CD4-positive, alpha-beta memory T cell (primary cell): ENCODE measurements around the gene ACTR8. TPM values are rescaled to one million over a fixed set of nuclear protein-coding genes. Genes with fewer than 3 reads are reported as not detected.

Experiments used
- CTCF ChIA-PET: fragments of 350-600 bp; sonication (Branson Sonifier 250); formaldehyde crosslinking; loops from one replicate; lab custom pipeline; 2021; ENCODE audit warnings: inconsistent platforms; ENCODE audit not compliant: partially characterized antibody; lab: Charles Lee
- POLR2A ChIA-PET: fragments of 350-600 bp; sonication (Branson Sonifier 250); formaldehyde crosslinking; loops from one replicate; lab custom pipeline; 2021; ENCODE audit not compliant: partially characterized antibody; lab: Charles Lee
- DNase-seq, 5 donors: peaks; one replicate each; pipeline versions ENCODE4 v3.0.0 to v3.0.0-alpha.2; 2020 to 2022; ENCODE audit warnings: mixed read lengths in 1 of 5
- H3K27ac ChIP-seq: one replicate; pipeline ENCODE4 v1.7.0; 2013; ENCODE audit warnings: low read depth, low read length
- H3K27me3 ChIP-seq: 2 replicates; pipeline ENCODE4 v1.7.0; 2013; ENCODE audit warnings: mild to moderate bottlenecking, low read length, moderate library complexity; ENCODE audit not compliant: insufficient read depth
- H3K36me3 ChIP-seq: 2 replicates; pipeline ENCODE4 v1.7.0; 2013; ENCODE audit warnings: mild to moderate bottlenecking, low read length, moderate library complexity; ENCODE audit not compliant: insufficient read depth
- H3K4me1 ChIP-seq: 2 replicates; pipeline ENCODE4 v1.7.0; 2013; ENCODE audit warnings: mild to moderate bottlenecking, low read length, moderate library complexity; ENCODE audit not compliant: insufficient read depth
- H3K4me3 ChIP-seq, 2 donors: one replicate each; pipeline ENCODE4 v1.7.0; 2013; ENCODE audit warnings: low read length in 2 of 2, mild to moderate bottlenecking in 1 of 2
- H3K9me3 ChIP-seq, 2 donors: one replicate each; pipeline ENCODE4 v1.7.0; 2013; ENCODE audit warnings: low read length in 2 of 2, control low read depth in 1 of 2; ENCODE audit not compliant: control insufficient read depth in 1 of 2
- H3K27ac Mint-ChIP-seq, 7 donors: one replicate each; pipeline ENCODE4 v1.8.0; 2020 to 2021; ENCODE audit warnings: mixed read lengths in 7 of 7, mild to moderate bottlenecking in 6 of 7, inconsistent platforms in 3 of 7, moderate library complexity in 3 of 7
- H3K27me3 Mint-ChIP-seq, 2 donors: one replicate each; pipeline ENCODE4 v1.8.0; 2020 to 2021; ENCODE audit warnings: mixed read lengths in 2 of 2
- H3K36me3 Mint-ChIP-seq, 2 donors: one replicate each; pipeline ENCODE4 v1.8.0; 2020 to 2021; ENCODE audit warnings: mixed read lengths in 2 of 2, inconsistent platforms in 1 of 2, mild to moderate bottlenecking in 1 of 2
- H3K4me1 Mint-ChIP-seq, 4 donors: one replicate each; pipeline ENCODE4 v1.8.0; 2020 to 2021; ENCODE audit warnings: mixed read lengths in 4 of 4, mild to moderate bottlenecking in 1 of 4
- H3K4me3 Mint-ChIP-seq, 8 donors: one replicate each; pipeline ENCODE4 v1.8.0; 2020 to 2021; ENCODE audit warnings: mixed read lengths in 8 of 8, mild to moderate bottlenecking in 7 of 8, moderate library complexity in 6 of 8, inconsistent platforms in 3 of 8
- H3K9me3 Mint-ChIP-seq, 8 donors: one replicate each; pipeline ENCODE4 v1.8.0; 2020 to 2021; ENCODE audit warnings: mixed read lengths in 8 of 8, mild to moderate bottlenecking in 5 of 8, inconsistent platforms in 3 of 8, moderate library complexity in 1 of 8
- intact Hi-C: fragments of 100-400 bp; cut with micrococcal nuclease; formaldehyde crosslinking; loops from one replicate; pipeline ENCODE4 v1.15.1; 2023
- polyA plus RNA-seq, 2 donors: library from polyadenylated mRNA; unstranded; fragments of 300-500 nt; fragmentation: Illumina TruSeq; gene quantifications; one replicate each; pipeline ENCODE4 v1.2.3, GENCODE V29; 2021
- total RNA-seq, 2 experiments: library from RNA; stranded (reverse); gene quantifications; one replicate each; pipeline ENCODE4 v1.2.3, GENCODE V29; 2021

Gene ACTR8
- total and polyA plus RNA-seq, 4 experiments from 2014 or later, result 13.1 to 38.1 (median 31.2) TPM

- no peaks in the 10 kb centered on the region for H3K36me3 ChIP-seq
- no peak overlapping the region for H3K27ac Mint-ChIP-seq
- H3K27ac ChIP-seq, result no peak overlapping the region
- no peaks in the 10 kb centered on the region for H3K9me3 ChIP-seq
- H3K36me3 Mint-ChIP-seq, result no peaks in the 10 kb centered on the region
- H3K9me3 Mint-ChIP-seq, result no peaks in the 10 kb centered on the region
- peaks cover 10 to 16% of the 10 kb centered on the region in 2 donors for H3K27me3 Mint-ChIP-seq
- ChIA-PET POLR2A (no interaction called here), CTCF (no interaction called here)
- H3K4me3 ChIP-seq, result no peak overlapping the region
- no peaks in the 10 kb centered on the region for H3K27me3 ChIP-seq
- DNase-seq, result no peak
- H3K4me3 Mint-ChIP-seq, result no peak overlapping the region
- intact Hi-C loops, result no loop called here
- peaks cover 0 to 8% (median 2%) of the 10 kb centered on the region in 4 donors for H3K4me1 Mint-ChIP-seq
- no peaks in the 10 kb centered on the region for H3K4me1 ChIP-seq
Measured at GRCh38 chr3:53850895-53851294, 31.1 kb downstream of the ACTR8 start.

- intact Hi-C loops, result no loop called here
- H3K27ac ChIP-seq, result no peak overlapping the region
- H3K4me3 ChIP-seq, result no peak overlapping the region
- POLR2A ChIA-PET, result no interaction called here
- Mint-ChIP-seq H3K4me1 (peaks cover 2 to 8% (median 5%) of the 10 kb centered on the region in 4 donors), H3K36me3 (no peaks in the 10 kb centered on the region), H3K4me3 (no peak overlapping the region), H3K27ac (no peak overlapping the region), H3K9me3 (no peaks in the 10 kb centered on the region), H3K27me3 (peaks cover 14 to 24% of the 10 kb centered on the region in 2 donors)
- no peaks in the 10 kb centered on the region for H3K4me1 ChIP-seq
- H3K9me3 ChIP-seq, result no peaks in the 10 kb centered on the region
- H3K27me3 ChIP-seq, result peaks cover 4% of the 10 kb centered on the region
- DNase-seq, result no peak
- CTCF ChIA-PET, result no interaction called here
- no peaks in the 10 kb centered on the region for H3K36me3 ChIP-seq
Measured at GRCh38 chr3:53849916-53850315, 32.0 kb downstream of the ACTR8 start.

- Histone ChIP-seq H3K27ac (no peak overlapping the region), H3K36me3 (no peaks in the 10 kb centered on the region), H3K9me3 (no peaks in the 10 kb centered on the region), H3K4me3 (no peak overlapping the region), H3K27me3 (peaks cover 5% of the 10 kb centered on the region), H3K4me1 (no peaks in the 10 kb centered on the region)
- no peaks in the 10 kb centered on the region for H3K9me3 Mint-ChIP-seq
- no peak for DNase-seq
- CTCF ChIA-PET, result no interaction called here
- POLR2A ChIA-PET, result no interaction called here
- peaks cover 30 to 40% of the 10 kb centered on the region in 2 donors for H3K27me3 Mint-ChIP-seq
- intact Hi-C loops, result no loop called here
- peak overlapping the region; percentile 28 to 77 (median 64) for H3K4me3 Mint-ChIP-seq
- H3K4me1 Mint-ChIP-seq, result peaks cover 2 to 13% (median 7%) of the 10 kb centered on the region in 4 donors
- no peaks in the 10 kb centered on the region for H3K36me3 Mint-ChIP-seq
- H3K27ac Mint-ChIP-seq, result no peak overlapping the region
Measured at GRCh38 chr3:53846851-53847155, 35.1 kb downstream of the ACTR8 start.

GRCh38 chr3:53846134-53846850 is 35.7 kb downstream of the ACTR8 start, which contains the start of the genes CHDH and IL17RB:
Gene CHDH (minus strand): TSS chr3:53846419. CDS start chr3:53824008, 22,411 bp downstream.
Gene IL17RB (plus strand): TSS chr3:53846568. CDS start chr3:53846589, 21 bp downstream.
- no peaks in the 10 kb centered on the region for H3K36me3 Mint-ChIP-seq
- H3K27ac Mint-ChIP-seq, result peak within 1 kb of the TSS in 3 of 7 donors; percentile 27 to 71 (median 63)
- H3K36me3 ChIP-seq, result no peaks in the 10 kb centered on the region
- peak within 1 kb of the TSS; percentile 28 to 77 (median 68) for H3K4me3 Mint-ChIP-seq
- peaks cover 30 to 39% of the 10 kb centered on the region in 2 donors for H3K27me3 Mint-ChIP-seq
- H3K9me3 ChIP-seq, result no peaks in the 10 kb centered on the region
- peak within 1 kb of the TSS in 1 of 2 donors; percentile 14 for H3K4me3 ChIP-seq
- peak in 1 of 5 donors; percentile 6 for DNase-seq
- peaks cover 5% of the 10 kb centered on the region for H3K27me3 ChIP-seq
- H3K4me1 Mint-ChIP-seq, result peaks cover 2 to 13% (median 7%) of the 10 kb centered on the region in 4 donors
- CTCF ChIA-PET, result interaction anchor here (0.9 kb wide), 1 partner anchor 547 kb away, joined by 3 read pairs; no protein-coding TSS in a partner anchor
- H3K27ac ChIP-seq, result no peak within 1 kb of the TSS
- H3K9me3 Mint-ChIP-seq, result no peaks in the 10 kb centered on the region
- no peaks in the 10 kb centered on the region for H3K4me1 ChIP-seq
- intact Hi-C loops, result no loop called here
- POLR2A ChIA-PET, result interaction anchor here (1.1 kb wide), 1 partner anchor 9 kb away, joined by 4 read pairs; no protein-coding TSS in a partner anchor

GRCh38 chr3:53845881-53846133 is 36.1 kb downstream of the ACTR8 start:
- intact Hi-C loops, result no loop called here
- no peak for DNase-seq
- Histone ChIP-seq H3K27ac (no peak overlapping the region), H3K4me3 (peak overlapping the region in 1 of 2 donors; percentile 14), H3K4me1 (no peaks in the 10 kb centered on the region), H3K9me3 (no peaks in the 10 kb centered on the region), H3K27me3 (peaks cover 5% of the 10 kb centered on the region), H3K36me3 (no peaks in the 10 kb centered on the region)
- H3K4me1 Mint-ChIP-seq, result peaks cover 2 to 13% (median 7%) of the 10 kb centered on the region in 4 donors
- ChIA-PET POLR2A (interaction anchor here (1.1 kb wide), 1 partner anchor 8 kb away, joined by 4 read pairs; no protein-coding TSS in a partner anchor), CTCF (interaction anchor here (0.9 kb wide), 1 partner anchor 547 kb away, joined by 3 read pairs; no protein-coding TSS in a partner anchor)
- no peaks in the 10 kb centered on the region for H3K36me3 Mint-ChIP-seq
- peaks cover 30 to 39% of the 10 kb centered on the region in 2 donors for H3K27me3 Mint-ChIP-seq
- H3K4me3 Mint-ChIP-seq, result peak overlapping the region in 6 of 8 donors; percentile 32 to 74 (median 65)
- no peak overlapping the region for H3K27ac Mint-ChIP-seq
- H3K9me3 Mint-ChIP-seq, result no peaks in the 10 kb centered on the region

GRCh38 chr3:53845103-53845880 is 36.7 kb downstream of the ACTR8 start:
- Mint-ChIP-seq H3K27ac (peak overlapping the region in 2 of 7 donors; percentile 27 to 63), H3K4me3 (peak overlapping the region; percentile 38 to 75 (median 68)), H3K27me3 (peaks cover 30 to 39% of the 10 kb centered on the region in 2 donors), H3K36me3 (no peaks in the 10 kb centered on the region), H3K9me3 (no peaks in the 10 kb centered on the region), H3K4me1 (peaks cover 2 to 13% (median 7%) of the 10 kb centered on the region in 4 donors)
- DNase-seq, result no peak
- Histone ChIP-seq H3K27me3 (peaks cover 5% of the 10 kb centered on the region), H3K27ac (no peak overlapping the region), H3K4me1 (no peaks in the 10 kb centered on the region), H3K36me3 (no peaks in the 10 kb centered on the region), H3K4me3 (peak overlapping the region in 1 of 2 donors; percentile 14), H3K9me3 (no peaks in the 10 kb centered on the region)
- CTCF ChIA-PET, result interaction anchor here (0.9 to 1.0 kb wide), 2 partner anchors 8 to 546 kb away, joined by 3 read pairs; no protein-coding TSS in a partner anchor
- POLR2A ChIA-PET, result interaction anchor here (1.1 kb wide), 2 partner anchors 8 to 46 kb away, joined by 4 to 5 read pairs; partner anchors contain the start of gene SELENOK
- intact Hi-C loops, result no loop called here
